Naive thymus-derived CD4-positive, alpha-beta T cell (primary cell): ENCODE results near the gene AGAP1. TPM values are rescaled to one million over a fixed set of nuclear protein-coding genes. Genes with fewer than 3 reads are reported as not detected.
"Not testable (repeated sequence)": the region's sequence is repeated elsewhere in the genome, so short reads cannot be mapped to it uniquely, and the experiment has no call there.

Source experiments
- ATAC-seq: fragments of 150-1000 bp; cut with Tn5 transposase; 2 replicates; pipeline ENCODE4 v1.10.0; 2021; ENCODE audit warnings: mild to moderate bottlenecking, moderate library complexity
- CTCF ChIA-PET: fragments of 350-600 bp; sonication (Branson Sonifier 250); formaldehyde crosslinking; loops from one replicate; lab custom pipeline; 2021; ENCODE audit warnings: antibody characterized with exemption; lab: Charles Lee
- POLR2A ChIA-PET: fragments of 350-600 bp; sonication (Branson Sonifier 250); formaldehyde crosslinking; loops from one replicate; lab custom pipeline; 2021; ENCODE audit warnings: antibody characterized with exemption, inconsistent platforms; lab: Charles Lee
- DNase-seq, 9 donors: peaks; one replicate each; pipeline versions ENCODE4 v3.0.0 to v3.0.0-alpha.2; 2020 to 2022; ENCODE audit warnings: mixed read lengths in 1 of 9
- H3K27ac ChIP-seq: one replicate; pipeline ENCODE4 v1.7.0; 2013; ENCODE audit warnings: mild to moderate bottlenecking, low read depth, low read length, moderate library complexity
- H3K27me3 ChIP-seq, 2 donors: one replicate each; pipeline ENCODE4 v1.7.0; 2013; ENCODE audit warnings: low read length in 2 of 2, mild to moderate bottlenecking in 2 of 2, moderate library complexity in 2 of 2; ENCODE audit not compliant: control insufficient read depth in 2 of 2, insufficient read depth in 2 of 2
- H3K36me3 ChIP-seq, 3 experiments: 1 replicate in 2 of 3; 2 replicates in 1 of 3; pipeline ENCODE4 v1.7.0; 2013; ENCODE audit warnings: low read length in 3 of 3, mild to moderate bottlenecking in 3 of 3, moderate library complexity in 1 of 3; ENCODE audit not compliant: insufficient read depth in 3 of 3, control insufficient read depth in 2 of 3
- H3K4me1 ChIP-seq, 2 donors: one replicate each; pipeline ENCODE4 v1.7.0; 2013; ENCODE audit warnings: low read length in 2 of 2, mild to moderate bottlenecking in 2 of 2, moderate library complexity in 1 of 2; ENCODE audit not compliant: control insufficient read depth in 2 of 2, insufficient read depth in 2 of 2
- H3K4me3 ChIP-seq: 2 replicates; pipeline ENCODE4 v1.7.0; 2013; ENCODE audit warnings: mild to moderate bottlenecking, low read length
- H3K9me3 ChIP-seq, 3 experiments: 1 replicate in 2 of 3; 2 replicates in 1 of 3; pipeline ENCODE4 v1.7.0; 2013; ENCODE audit warnings: low read length in 3 of 3; ENCODE audit not compliant: control insufficient read depth in 2 of 3
- H3K27ac Mint-ChIP-seq, 9 donors: one replicate each; pipeline ENCODE4 v1.8.0; 2020 to 2022; ENCODE audit warnings: mixed read lengths in 9 of 9, mild to moderate bottlenecking in 8 of 9, moderate library complexity in 5 of 9, inconsistent platforms in 2 of 9
- H3K27me3 Mint-ChIP-seq, 5 donors: one replicate each; pipeline ENCODE4 v1.8.0; 2021 to 2022; ENCODE audit warnings: mixed read lengths in 5 of 5, mild to moderate bottlenecking in 1 of 5
- H3K36me3 Mint-ChIP-seq, 5 donors: one replicate each; pipeline ENCODE4 v1.8.0; 2020 to 2022; ENCODE audit warnings: mixed read lengths in 5 of 5, mild to moderate bottlenecking in 3 of 5, inconsistent platforms in 1 of 5
- H3K4me1 Mint-ChIP-seq, 7 donors: one replicate each; pipeline ENCODE4 v1.8.0; 2020 to 2022; ENCODE audit warnings: mixed read lengths in 7 of 7, mild to moderate bottlenecking in 3 of 7, inconsistent platforms in 1 of 7
- H3K4me3 Mint-ChIP-seq, 10 donors: one replicate each; pipeline ENCODE4 v1.8.0; 2020 to 2022; ENCODE audit warnings: mild to moderate bottlenecking in 10 of 10, mixed read lengths in 10 of 10, moderate library complexity in 6 of 10, inconsistent platforms in 2 of 10
- H3K9me3 Mint-ChIP-seq, 11 donors: one replicate each; pipeline ENCODE4 v1.8.0; 2020 to 2022; ENCODE audit warnings: mixed read lengths in 11 of 11, mild to moderate bottlenecking in 4 of 11, inconsistent platforms in 1 of 11, moderate library complexity in 1 of 11
- intact Hi-C, 2 donors: fragments of 100-400 bp; cut with micrococcal nuclease; formaldehyde crosslinking; loops; one replicate each; pipeline ENCODE4 v1.15.1; 2023
- polyA plus RNA-seq, 2 donors: library from polyadenylated mRNA; unstranded; fragments of 300-500 nt; fragmentation: Illumina TruSeq; gene quantifications; one replicate each; pipeline ENCODE4 v1.2.3, GENCODE V29; 2021
- total RNA-seq, 6 experiments: library from RNA in 5 of 6; stranded (reverse) in 5 of 6; gene quantifications; 1 replicate in 5 of 6; 2 replicates in 1 of 6; pipeline ENCODE4 v1.2.3 and lab custom pipeline; 2021 to 2026

The AGAP1 gene
- total and polyA plus RNA-seq, 7 experiments from 2014 or later = 0.35 to 9.6 (median 0.85) TPM; not detected in 2

GRCh38 chr2:236089271-236090026 lies 595.6 kb downstream of the AGAP1 start:
- intact Hi-C loops = no loop called here
- ChIA-PET CTCF (no interaction called here), POLR2A (no interaction called here)
- H3K9me3 ChIP-seq = no peaks in the 10 kb centered on the region
- no peak overlapping the region for H3K4me3 ChIP-seq
- Mint-ChIP-seq H3K27me3 (peaks cover 0 to 25% (median 3%) of the 10 kb centered on the region in 5 donors), H3K36me3 (no peaks in the 10 kb centered on the region), H3K4me1 (no peaks in the 10 kb centered on the region), H3K27ac (no peak overlapping the region), H3K9me3 (no peaks in the 10 kb centered on the region), H3K4me3 (no peak overlapping the region)
- H3K36me3 ChIP-seq = no peaks in the 10 kb centered on the region
- no peak for ATAC-seq
- H3K4me1 ChIP-seq = no peaks in the 10 kb centered on the region
- H3K27me3 ChIP-seq = no peaks in the 10 kb centered on the region
- DNase-seq = no peak
- no peak overlapping the region for H3K27ac ChIP-seq

DNA sequence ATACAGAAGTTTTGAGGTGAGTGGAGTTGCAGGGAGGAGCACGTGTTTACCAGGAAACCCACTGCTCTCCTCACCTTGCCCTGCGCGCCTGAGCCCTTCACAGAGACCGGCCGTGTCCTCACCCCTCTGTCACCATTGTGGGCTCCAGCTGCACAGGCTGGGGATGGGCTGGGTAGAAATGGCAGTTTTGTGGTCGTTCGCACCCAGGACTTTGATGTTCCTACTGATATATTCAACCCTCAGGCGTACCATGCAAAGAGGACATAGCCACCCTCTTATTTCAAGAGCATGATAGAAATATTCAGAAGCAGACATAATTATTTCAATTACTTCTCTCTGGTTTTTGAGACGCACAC lies 596.2 kb downstream of the AGAP1 start:
- no peaks in the 10 kb centered on the region for H3K9me3 ChIP-seq
- intact Hi-C loops = no loop called here
- no peaks in the 10 kb centered on the region for H3K27me3 ChIP-seq
- no peaks in the 10 kb centered on the region for H3K36me3 ChIP-seq
- Mint-ChIP-seq H3K4me1 (no peaks in the 10 kb centered on the region), H3K27me3 (peaks cover 0 to 25% (median 3%) of the 10 kb centered on the region in 5 donors), H3K27ac (no peak overlapping the region), H3K4me3 (no peak overlapping the region), H3K36me3 (no peaks in the 10 kb centered on the region), H3K9me3 (no peaks in the 10 kb centered on the region)
- no peak overlapping the region for H3K4me3 ChIP-seq
- POLR2A ChIA-PET = no interaction called here
- H3K4me1 ChIP-seq = no peaks in the 10 kb centered on the region
- H3K27ac ChIP-seq = no peak overlapping the region
- no peak for ATAC-seq
- CTCF ChIA-PET = no interaction called here
- no peak for DNase-seq

- ATAC-seq = not testable (repeated sequence)
These were observed 597.0 kb downstream of the AGAP1 start for GRCh38 chr2:236090826-236091225.

DNA sequence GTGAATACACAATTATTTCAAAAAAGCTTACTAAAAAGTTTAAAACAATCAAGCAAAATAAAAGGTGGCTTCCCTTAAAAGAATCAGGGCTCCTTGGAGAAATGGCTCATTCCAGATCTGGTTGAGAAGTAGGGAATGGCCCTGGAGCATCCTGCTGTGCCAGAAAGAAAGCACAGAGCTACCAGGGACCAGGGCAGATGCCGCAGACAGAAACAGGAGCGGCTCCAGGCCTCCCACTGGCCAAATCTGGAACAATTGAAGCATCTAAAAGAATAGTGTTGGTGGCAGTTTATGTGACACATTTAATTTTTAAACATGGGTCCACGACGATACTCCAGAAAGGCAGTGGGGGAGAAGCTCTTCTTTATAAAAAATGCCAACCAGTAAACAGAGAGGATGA lies 598.9 kb downstream of the AGAP1 start:
- H3K27ac ChIP-seq = no peak overlapping the region
- no peaks in the 10 kb centered on the region for H3K4me1 ChIP-seq
- no peaks in the 10 kb centered on the region for H3K9me3 ChIP-seq
- Mint-ChIP-seq H3K36me3 (no peaks in the 10 kb centered on the region), H3K9me3 (no peaks in the 10 kb centered on the region), H3K4me1 (no peaks in the 10 kb centered on the region), H3K27ac (no peak overlapping the region), H3K27me3 (peaks cover 0 to 14% (median 0%) of the 10 kb centered on the region in 5 donors), H3K4me3 (no peak overlapping the region)
- H3K4me3 ChIP-seq = no peak overlapping the region
- DNase-seq (no peak), ATAC-seq (no peak)
- intact Hi-C loops = no loop called here
- CTCF ChIA-PET = no interaction called here
- no peaks in the 10 kb centered on the region for H3K27me3 ChIP-seq
- H3K36me3 ChIP-seq = no peaks in the 10 kb centered on the region
- POLR2A ChIA-PET = no interaction called here

More at GRCh38 chr2:236090826-236091225, 597.0 kb downstream of the AGAP1 start:
- H3K27ac Mint-ChIP-seq, H3K4me3 Mint-ChIP-seq, H3K9me3 ChIP-seq, H3K9me3 Mint-ChIP-seq, H3K36me3 Mint-ChIP-seq, H3K4me1 Mint-ChIP-seq, DNase-seq, CTCF ChIA-PET, H3K4me1 ChIP-seq, H3K36me3 ChIP-seq, H3K27me3 ChIP-seq, intact Hi-C loops, H3K4me3 ChIP-seq, POLR2A ChIA-PET, H3K27ac ChIP-seq: not testable (repeated sequence)
- peaks cover 0 to 18% (median 2%) of the 10 kb centered on the region in 5 donors for H3K27me3 Mint-ChIP-seq

DNA sequence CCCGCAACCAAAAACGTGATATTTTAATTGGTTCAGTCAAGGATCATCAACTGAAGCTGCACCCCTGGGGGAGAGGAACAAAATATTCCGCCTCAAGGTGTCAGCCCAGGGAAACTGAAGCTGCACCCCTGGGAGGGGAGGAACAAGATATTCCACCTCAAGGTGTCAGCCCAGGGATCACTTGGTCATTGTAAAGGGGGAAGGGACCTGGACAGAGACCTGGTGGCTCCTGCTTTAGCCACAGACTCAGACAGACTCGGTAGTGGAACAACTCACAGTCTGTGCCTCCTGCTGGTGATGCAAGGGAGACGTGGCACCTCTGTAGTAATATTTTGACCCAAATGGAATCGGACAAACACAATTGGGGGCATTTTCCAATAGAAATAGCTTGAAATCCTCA lies 599.3 kb downstream of the AGAP1 start:
- intact Hi-C loops = no loop called here
- no peaks in the 10 kb centered on the region for H3K9me3 ChIP-seq
- no peak overlapping the region for H3K4me3 ChIP-seq
- DNase-seq = no peak
- Mint-ChIP-seq H3K36me3 (no peaks in the 10 kb centered on the region), H3K9me3 (no peaks in the 10 kb centered on the region), H3K27me3 (peaks cover 0 to 14% (median 0%) of the 10 kb centered on the region in 5 donors), H3K4me3 (no peak overlapping the region), H3K27ac (no peak overlapping the region), H3K4me1 (no peaks in the 10 kb centered on the region)
- POLR2A ChIA-PET = no interaction called here
- H3K27me3 ChIP-seq = no peaks in the 10 kb centered on the region
- no peaks in the 10 kb centered on the region for H3K36me3 ChIP-seq
- no peaks in the 10 kb centered on the region for H3K4me1 ChIP-seq
- H3K27ac ChIP-seq = no peak overlapping the region
- ATAC-seq = no peak
- CTCF ChIA-PET = no interaction called here

GRCh38 chr2:236095504-236095903 lies 601.7 kb downstream of the AGAP1 start:
- H3K4me1 Mint-ChIP-seq = no peaks in the 10 kb centered on the region
- peaks cover 0 to 8% (median 0%) of the 10 kb centered on the region in 5 donors for H3K27me3 Mint-ChIP-seq
- H3K27ac Mint-ChIP-seq = no peak overlapping the region
- ChIA-PET POLR2A (no interaction called here), CTCF (no interaction called here)
- DNase-seq (no peak), ATAC-seq (no peak)
- H3K9me3 Mint-ChIP-seq = no peaks in the 10 kb centered on the region
- intact Hi-C loops = no loop called here
- Histone ChIP-seq H3K9me3 (no peaks in the 10 kb centered on the region), H3K4me1 (no peaks in the 10 kb centered on the region), H3K36me3 (no peaks in the 10 kb centered on the region), H3K4me3 (no peak overlapping the region), H3K27ac (no peak overlapping the region), H3K27me3 (no peaks in the 10 kb centered on the region)
- H3K36me3 Mint-ChIP-seq = no peaks in the 10 kb centered on the region
- no peak overlapping the region for H3K4me3 Mint-ChIP-seq

GRCh38 chr2:236101311-236101950 lies 607.6 kb downstream of the AGAP1 start:
- CTCF ChIA-PET = no interaction called here
- Histone ChIP-seq H3K4me1 (no peaks in the 10 kb centered on the region), H3K4me3 (no peak overlapping the region), H3K27ac (no peak overlapping the region), H3K9me3 (no peaks in the 10 kb centered on the region), H3K36me3 (no peaks in the 10 kb centered on the region), H3K27me3 (no peaks in the 10 kb centered on the region)
- Mint-ChIP-seq H3K4me1 (no peaks in the 10 kb centered on the region), H3K27me3 (peaks cover 0 to 9% (median 0%) of the 10 kb centered on the region in 5 donors), H3K4me3 (no peak overlapping the region), H3K9me3 (peaks cover 0 to 1% (median 0%) of the 10 kb centered on the region in 11 donors), H3K27ac (no peak overlapping the region), H3K36me3 (no peaks in the 10 kb centered on the region)
- intact Hi-C loops = no loop called here
- POLR2A ChIA-PET = no interaction called here
- DNase-seq (no peak), ATAC-seq (no peak)
